GM20000 (cell line): ENCODE results near the gene GTF2H4.
A peak's percentile ranks its signal among the peaks of the same experiment; 100 is the strongest.

Experiments
- DNase-seq: peaks from one replicate; pipeline ENCODE4 v3.0.0; 2012; ENCODE audit warnings: low spot score
- TF ChIP-seq, protein P1 (sequence below): IDR thresholded peaks from 2 replicates; pipeline ENCODE4 v1.5.1; 2012; ENCODE audit warnings: mild to moderate bottlenecking, control low read depth; ENCODE audit errors: extremely low read depth, missing control alignments

The GTF2H4 gene

DNA sequence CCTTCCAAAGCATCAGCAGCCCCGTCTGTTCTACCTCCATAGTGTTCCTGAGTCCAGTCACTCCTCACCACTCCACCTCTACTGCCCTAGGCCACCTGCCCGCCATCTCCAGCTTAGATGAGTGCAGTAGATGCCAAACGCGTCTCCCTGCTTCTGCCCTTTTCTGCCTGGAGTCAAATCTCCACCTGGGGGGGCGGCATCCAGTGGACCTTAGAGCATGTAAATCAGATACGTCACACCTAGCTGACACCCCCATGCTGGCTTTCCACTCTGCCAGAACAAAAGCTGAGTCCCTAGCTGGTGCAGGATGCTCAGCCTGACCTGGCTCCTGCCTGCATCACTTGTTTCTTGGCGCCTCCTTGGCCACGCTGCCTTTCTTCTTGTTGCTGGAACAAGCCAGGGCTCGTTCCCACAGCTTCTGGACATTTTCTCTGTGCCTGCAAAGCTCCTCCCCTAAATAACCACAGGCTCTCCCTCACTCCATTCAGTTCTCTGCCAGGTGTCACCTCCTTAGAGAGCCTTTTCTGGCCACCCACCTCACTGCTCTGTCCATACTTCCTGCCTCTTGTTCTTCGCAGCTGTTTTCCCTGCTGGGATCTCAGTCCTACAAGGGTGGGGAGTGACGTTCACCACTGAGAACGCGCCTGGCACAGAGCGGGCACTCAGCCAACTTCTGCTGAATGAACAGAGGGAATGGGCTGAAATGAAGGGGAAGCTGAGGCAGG lies 17.9 kb upstream of the GTF2H4 start:
- DNase-seq, result no peak
- TF ChIP-seq, protein P1, sequence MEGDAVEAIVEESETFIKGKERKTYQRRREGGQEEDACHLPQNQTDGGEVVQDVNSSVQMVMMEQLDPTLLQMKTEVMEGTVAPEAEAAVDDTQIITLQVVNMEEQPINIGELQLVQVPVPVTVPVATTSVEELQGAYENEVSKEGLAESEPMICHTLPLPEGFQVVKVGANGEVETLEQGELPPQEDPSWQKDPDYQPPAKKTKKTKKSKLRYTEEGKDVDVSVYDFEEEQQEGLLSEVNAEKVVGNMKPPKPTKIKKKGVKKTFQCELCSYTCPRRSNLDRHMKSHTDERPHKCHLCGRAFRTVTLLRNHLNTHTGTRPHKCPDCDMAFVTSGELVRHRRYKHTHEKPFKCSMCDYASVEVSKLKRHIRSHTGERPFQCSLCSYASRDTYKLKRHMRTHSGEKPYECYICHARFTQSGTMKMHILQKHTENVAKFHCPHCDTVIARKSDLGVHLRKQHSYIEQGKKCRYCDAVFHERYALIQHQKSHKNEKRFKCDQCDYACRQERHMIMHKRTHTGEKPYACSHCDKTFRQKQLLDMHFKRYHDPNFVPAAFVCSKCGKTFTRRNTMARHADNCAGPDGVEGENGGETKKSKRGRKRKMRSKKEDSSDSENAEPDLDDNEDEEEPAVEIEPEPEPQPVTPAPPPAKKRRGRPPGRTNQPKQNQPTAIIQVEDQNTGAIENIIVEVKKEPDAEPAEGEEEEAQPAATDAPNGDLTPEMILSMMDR, result no peak

DNA sequence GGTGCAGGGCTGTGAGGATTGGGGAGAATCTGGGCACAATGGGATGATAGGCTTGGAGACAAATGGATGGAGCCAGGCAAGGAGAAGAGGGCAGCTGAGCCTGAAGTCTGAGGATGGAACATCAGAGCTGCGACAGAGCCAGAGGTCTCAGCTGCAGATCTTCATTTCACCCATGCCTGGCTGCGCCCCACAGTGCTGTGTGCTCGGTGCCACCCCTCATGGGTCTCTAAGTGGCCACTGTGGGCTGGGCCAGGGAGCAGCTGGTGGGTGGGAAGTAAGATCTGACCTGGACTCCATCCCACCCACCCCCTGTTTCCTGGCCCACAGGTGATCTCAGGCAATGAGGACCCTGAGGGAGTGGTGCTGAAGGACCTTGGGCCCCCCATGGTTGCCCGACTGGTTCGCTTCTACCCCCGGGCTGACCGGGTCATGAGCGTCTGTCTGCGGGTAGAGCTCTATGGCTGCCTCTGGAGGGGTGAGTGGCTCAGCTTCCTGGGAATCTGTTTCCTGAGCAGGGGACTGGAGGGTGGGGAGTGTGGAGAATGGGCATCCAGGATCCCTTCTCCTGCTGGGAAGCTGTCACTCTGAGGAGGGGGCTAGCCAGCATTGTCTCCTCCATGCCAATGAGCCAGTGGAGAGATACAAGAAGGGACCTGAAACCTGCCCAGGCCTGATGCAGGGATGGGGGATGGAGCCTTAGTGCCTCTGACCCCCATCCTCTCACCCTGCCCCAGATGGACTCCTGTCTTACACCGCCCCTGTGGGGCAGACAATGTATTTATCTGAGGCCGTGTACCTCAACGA lies 17.2 kb upstream of the GTF2H4 start:
- no peak for DNase-seq
- TF ChIP-seq, protein P1, result no peak

DNA sequence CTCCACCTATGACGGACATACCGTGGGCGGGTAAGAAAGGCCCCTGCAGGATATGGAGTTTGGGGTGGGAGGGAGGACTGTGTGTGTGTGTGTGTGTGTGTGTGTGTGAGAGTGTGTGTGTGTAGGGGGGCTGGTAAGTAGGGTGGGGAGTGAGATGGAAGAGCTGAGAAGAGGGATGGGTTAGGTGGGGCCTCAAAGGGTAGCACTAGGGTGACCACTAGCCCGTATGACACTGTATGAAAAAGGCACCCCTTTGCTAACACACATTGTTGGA lies 16.6 kb upstream of the GTF2H4 start:
- no peak for DNase-seq
- TF ChIP-seq, protein P1, result no peak

DNA sequence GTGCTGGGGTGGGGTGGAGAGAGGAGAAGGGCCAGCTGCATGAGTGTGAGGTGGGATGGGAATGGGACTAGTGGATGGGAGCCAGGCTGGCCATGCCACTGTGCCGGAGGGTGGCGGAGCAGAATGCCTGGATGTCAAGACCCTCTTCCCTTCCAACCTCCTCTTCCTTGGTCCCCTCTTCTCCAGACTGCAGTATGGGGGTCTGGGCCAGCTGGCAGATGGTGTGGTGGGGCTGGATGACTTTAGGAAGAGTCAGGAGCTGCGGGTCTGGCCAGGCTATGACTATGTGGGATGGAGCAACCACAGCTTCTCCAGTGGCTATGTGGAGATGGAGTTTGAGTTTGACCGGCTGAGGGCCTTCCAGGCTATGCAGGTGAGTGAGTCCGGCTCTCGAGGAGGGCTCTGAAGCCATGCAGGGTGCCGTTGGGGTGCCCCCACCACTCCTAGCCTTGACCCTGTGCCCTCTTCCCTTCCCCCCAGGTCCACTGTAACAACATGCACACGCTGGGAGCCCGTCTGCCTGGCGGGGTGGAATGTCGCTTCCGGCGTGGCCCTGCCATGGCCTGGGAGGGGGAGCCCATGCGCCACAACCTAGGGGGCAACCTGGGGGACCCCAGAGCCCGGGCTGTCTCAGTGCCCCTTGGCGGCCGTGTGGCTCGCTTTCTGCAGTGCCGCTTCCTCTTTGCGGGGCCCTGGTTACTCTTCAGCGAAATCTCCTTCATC lies 16.0 kb upstream of the GTF2H4 start:
- DNase-seq, result no peak
- TF ChIP-seq, protein P1, result no peak

DNA sequence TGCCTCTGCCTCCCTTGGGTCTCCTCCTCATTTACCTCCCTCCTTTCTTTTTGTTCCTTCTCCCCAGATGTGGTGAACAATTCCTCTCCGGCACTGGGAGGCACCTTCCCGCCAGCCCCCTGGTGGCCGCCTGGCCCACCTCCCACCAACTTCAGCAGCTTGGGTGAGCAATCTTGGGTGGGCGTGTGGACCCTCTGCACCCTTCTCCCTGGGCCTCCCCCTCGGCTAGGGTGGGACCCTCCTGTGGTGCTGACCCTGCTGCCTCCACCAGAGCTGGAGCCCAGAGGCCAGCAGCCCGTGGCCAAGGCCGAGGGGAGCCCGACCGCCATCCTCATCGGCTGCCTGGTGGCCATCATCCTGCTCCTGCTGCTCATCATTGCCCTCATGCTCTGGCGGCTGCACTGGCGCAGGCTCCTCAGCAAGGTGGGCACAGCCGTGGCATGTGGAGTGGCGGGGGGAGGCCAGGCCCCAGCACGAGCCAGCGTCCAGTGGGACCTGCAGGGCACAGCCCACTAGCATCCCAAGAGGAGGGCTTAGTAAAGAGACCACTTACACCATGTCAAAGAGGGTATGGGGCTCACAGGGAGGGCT lies 14.9 kb upstream of the GTF2H4 start:
- DNase-seq, result no peak
- TF ChIP-seq, protein P1, result no peak

DNA sequence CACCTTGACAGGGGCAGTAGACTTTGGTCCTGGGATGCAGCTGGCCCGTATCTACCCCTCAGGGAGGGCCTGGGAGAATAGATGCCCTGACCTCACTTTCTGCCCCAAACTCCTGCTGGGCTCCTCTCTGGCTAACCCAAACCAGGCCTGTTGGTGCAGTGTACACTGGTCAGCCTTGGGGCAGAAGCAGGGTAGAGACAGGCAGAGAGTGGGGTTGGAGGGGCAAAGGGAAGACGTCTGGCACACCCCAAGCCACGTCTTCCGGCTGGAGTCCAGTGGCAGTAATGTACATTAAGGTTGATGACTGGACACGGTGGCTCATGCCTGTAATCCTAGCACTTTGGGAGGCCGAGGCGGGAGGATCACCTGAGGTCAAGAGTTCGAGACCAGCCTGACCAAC lies 14.3 kb upstream of the GTF2H4 start:
- TF ChIP-seq, protein P1, result no peak
- DNase-seq, result no peak

DNA sequence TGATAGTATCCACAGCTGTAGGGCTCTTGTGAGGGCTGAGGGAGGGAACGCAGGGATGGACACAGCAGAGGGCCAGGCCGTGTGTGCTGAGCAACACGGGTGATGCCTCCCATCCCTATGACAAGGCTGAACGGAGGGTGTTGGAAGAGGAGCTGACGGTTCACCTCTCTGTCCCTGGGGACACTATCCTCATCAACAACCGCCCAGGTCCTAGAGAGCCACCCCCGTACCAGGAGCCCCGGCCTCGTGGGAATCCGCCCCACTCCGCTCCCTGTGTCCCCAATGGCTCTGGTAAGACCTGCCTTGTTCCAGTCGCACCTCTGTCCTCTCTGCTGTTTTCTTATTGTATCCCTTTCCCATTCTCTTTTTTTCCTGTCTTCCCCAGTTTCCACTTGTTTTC lies 13.6 kb upstream of the GTF2H4 start:
- peak; percentile 8 for DNase-seq
- TF ChIP-seq, protein P1, result no peak
